Mesenchymal stem cell (in vitro differentiated cells and primary cell): Measurements from ENCODE around the gene ARID3A.
"Not testable (repeated sequence)": the region's sequence is repeated elsewhere in the genome, so short reads cannot be mapped to it uniquely, and the experiment has no call there.

Experiments
- DNase-seq: peaks from one replicate; pipeline ENCODE4 v3.0.0-alpha.2; 2013
- H2AFZ ChIP-seq: one replicate; pipeline ENCODE4 v1.6.1; 2013; ENCODE audit warnings: low read depth, mild to moderate bottlenecking, control low read depth, inconsistent platforms, low read length, moderate library complexity
- H2AK5ac ChIP-seq: 2 replicates; pipeline ENCODE4 v1.6.1; 2013; ENCODE audit warnings: low read length, moderate library complexity, mild to moderate bottlenecking, inconsistent platforms; ENCODE audit not compliant: severe bottlenecking
- H2BK120ac ChIP-seq: one replicate; pipeline ENCODE4 v1.6.1; 2013; ENCODE audit warnings: low read depth, mild to moderate bottlenecking, inconsistent platforms, low read length, moderate library complexity
- H2BK12ac ChIP-seq, 2 experiments: one replicate each; pipeline ENCODE4 v1.6.1; 2013; ENCODE audit warnings: inconsistent platforms in 2 of 2, low read length in 2 of 2, mild to moderate bottlenecking in 2 of 2, moderate library complexity in 2 of 2, control low read depth in 1 of 2
- H2BK15ac ChIP-seq: one replicate; pipeline ENCODE4 v1.6.1; 2013; ENCODE audit warnings: mild to moderate bottlenecking, low read depth, inconsistent platforms; ENCODE audit not compliant: poor library complexity, severe bottlenecking
- H2BK5ac ChIP-seq: 2 replicates; pipeline ENCODE4 v1.6.1; 2013; ENCODE audit warnings: low read depth, mild to moderate bottlenecking, low read length, control low read depth, inconsistent platforms; ENCODE audit not compliant: poor library complexity, severe bottlenecking
- H3K14ac ChIP-seq, 2 experiments: one replicate each; pipeline ENCODE4 v1.6.1; 2013; ENCODE audit warnings: inconsistent platforms in 2 of 2, low read length in 2 of 2, control low read depth in 1 of 2, mild to moderate bottlenecking in 1 of 2, moderate library complexity in 1 of 2
- H3K18ac ChIP-seq, 2 experiments: one replicate each; pipeline ENCODE4 v1.6.1; 2013; ENCODE audit warnings: inconsistent platforms in 2 of 2, low read length in 2 of 2, control low read depth in 1 of 2, low read depth in 1 of 2, mild to moderate bottlenecking in 1 of 2
- H3K23ac ChIP-seq, 2 experiments: one replicate each; pipeline ENCODE4 v1.6.1; 2013; ENCODE audit warnings: inconsistent platforms in 2 of 2, low read length in 2 of 2, mild to moderate bottlenecking in 2 of 2, moderate library complexity in 2 of 2, control low read depth in 1 of 2
- H3K27ac ChIP-seq: 2 replicates; pipeline ENCODE4 v1.5.1; 2013; ENCODE audit warnings: mild to moderate bottlenecking, moderate library complexity, low read length, control low read depth, inconsistent platforms; ENCODE audit not compliant: poor library complexity, severe bottlenecking
- H3K27me3 ChIP-seq, 2 experiments: 2 replicates each; pipeline versions ENCODE4 v1.6.1 to v1.7.0; 2013; ENCODE audit warnings: low read length in 2 of 2, mild to moderate bottlenecking in 2 of 2, moderate library complexity in 2 of 2, control low read depth in 1 of 2, inconsistent platforms in 1 of 2; ENCODE audit not compliant: control insufficient read depth in 1 of 2, insufficient read depth in 1 of 2
- H3K36me3 ChIP-seq, 2 experiments: 2 replicates each; pipeline versions ENCODE4 v1.6.1 to v1.7.0; 2013; ENCODE audit warnings: low read length in 2 of 2, control low read depth in 1 of 2, inconsistent platforms in 1 of 2, low read depth in 1 of 2, mild to moderate bottlenecking in 1 of 2; ENCODE audit not compliant: insufficient read depth in 2 of 2, control insufficient read depth in 1 of 2
- H3K4ac ChIP-seq, 2 experiments: one replicate each; pipeline ENCODE4 v1.6.1; 2013; ENCODE audit warnings: inconsistent platforms in 2 of 2, low read length in 2 of 2, mild to moderate bottlenecking in 2 of 2, moderate library complexity in 2 of 2, control low read depth in 1 of 2, low read depth in 1 of 2
- H3K4me1 ChIP-seq: 2 replicates; pipeline ENCODE4 v1.6.1; 2013; ENCODE audit warnings: low read depth, low read length, control low read depth; ENCODE audit not compliant: control insufficient read depth, insufficient read depth
- H3K4me2 ChIP-seq: 2 replicates; pipeline ENCODE4 v1.6.1; 2013; ENCODE audit warnings: low read length, mild to moderate bottlenecking, inconsistent platforms; ENCODE audit not compliant: poor library complexity, severe bottlenecking
- H3K4me3 ChIP-seq, 2 experiments: 2 replicates each; pipeline versions ENCODE4 v1.5.1 to v1.7.0; 2013; ENCODE audit warnings: low read length in 2 of 2, mild to moderate bottlenecking in 2 of 2, control low read depth in 1 of 2, low read depth in 1 of 2; ENCODE audit not compliant: insufficient read depth in 1 of 2
- H3K79me1 ChIP-seq: replicated peaks from 2 replicates; pipeline ENCODE4 v1.6.1; 2013; ENCODE audit warnings: mild to moderate bottlenecking, control low read depth, low read length, inconsistent platforms; ENCODE audit not compliant: poor library complexity, severe bottlenecking
- H3K9ac ChIP-seq: 2 replicates; pipeline ENCODE4 v1.7.0; 2013; ENCODE audit warnings: mild to moderate bottlenecking, low read length, moderate library complexity
- H3K9me3 ChIP-seq: 2 replicates; pipeline ENCODE4 v1.7.0; 2013; ENCODE audit warnings: mild to moderate bottlenecking, low read length; ENCODE audit not compliant: control insufficient read depth
- H4K8ac ChIP-seq: one replicate; pipeline ENCODE4 v1.6.1; 2013; ENCODE audit warnings: inconsistent platforms, mild to moderate bottlenecking, low read length, moderate library complexity
- H4K91ac ChIP-seq: one replicate; pipeline ENCODE4 v1.6.1; 2013; ENCODE audit warnings: mild to moderate bottlenecking, low read length, inconsistent platforms
- WGBS: methylation state at CpG from one replicate; pipeline ENCODE4 v1.1.7; 2013; ENCODE audit warnings: mixed read lengths; 5-methylcytosine and 5-hydroxymethylcytosine counted together

The ARID3A gene

DNA sequence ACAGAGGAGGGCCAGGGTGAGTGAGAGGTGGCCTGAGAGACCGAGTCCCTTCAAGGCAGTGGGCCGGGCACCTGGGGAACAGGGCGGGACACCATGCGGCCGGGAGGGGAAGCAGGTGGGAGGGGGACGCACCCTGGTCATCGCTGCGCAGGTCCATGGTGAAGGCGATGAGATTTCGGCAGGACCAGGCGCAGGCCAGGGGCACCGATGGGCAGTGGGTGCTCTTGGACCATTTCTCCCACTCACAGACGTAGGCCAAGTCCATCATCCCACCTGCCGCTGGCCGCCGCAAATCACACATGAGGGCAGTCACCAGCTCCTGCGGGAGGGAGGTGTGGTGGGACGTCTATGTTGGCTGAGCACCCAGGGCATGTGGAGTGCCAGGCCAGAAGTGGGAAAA, 35.0 kb upstream of the ARID3A start:
- H2AFZ ChIP-seq = no peak overlapping the region
- peaks cover 37 to 49% of the 10 kb centered on the region in 2 experiments for H3K36me3 ChIP-seq
- no peak overlapping the region for H2BK120ac ChIP-seq
- H4K8ac ChIP-seq = no peak overlapping the region
- no peak overlapping the region for H2BK15ac ChIP-seq
- H3K9ac ChIP-seq = no peak overlapping the region
- H2BK5ac ChIP-seq = no peak overlapping the region
- peaks cover 36% of the 10 kb centered on the region for H3K79me1 ChIP-seq
- no peak for DNase-seq
- H3K4me3 ChIP-seq = no peak overlapping the region
- peaks cover 8% of the 10 kb centered on the region for H3K4me1 ChIP-seq
- H3K9me3 ChIP-seq = no peaks in the 10 kb centered on the region
- no peak overlapping the region for H2BK12ac ChIP-seq
- H2AK5ac ChIP-seq = no peak overlapping the region
- H3K23ac ChIP-seq = no peak overlapping the region
- no peak overlapping the region for H3K4me2 ChIP-seq
- H3K27me3 ChIP-seq = no peaks in the 10 kb centered on the region
- H3K4ac ChIP-seq = no peak overlapping the region
- WGBS = 98% methylated on average over 18 of the region's 18 CpGs
- H3K14ac ChIP-seq = no peak overlapping the region
- no peak overlapping the region for H3K18ac ChIP-seq
- no peak overlapping the region for H3K27ac ChIP-seq
- H4K91ac ChIP-seq = no peak overlapping the region

DNA sequence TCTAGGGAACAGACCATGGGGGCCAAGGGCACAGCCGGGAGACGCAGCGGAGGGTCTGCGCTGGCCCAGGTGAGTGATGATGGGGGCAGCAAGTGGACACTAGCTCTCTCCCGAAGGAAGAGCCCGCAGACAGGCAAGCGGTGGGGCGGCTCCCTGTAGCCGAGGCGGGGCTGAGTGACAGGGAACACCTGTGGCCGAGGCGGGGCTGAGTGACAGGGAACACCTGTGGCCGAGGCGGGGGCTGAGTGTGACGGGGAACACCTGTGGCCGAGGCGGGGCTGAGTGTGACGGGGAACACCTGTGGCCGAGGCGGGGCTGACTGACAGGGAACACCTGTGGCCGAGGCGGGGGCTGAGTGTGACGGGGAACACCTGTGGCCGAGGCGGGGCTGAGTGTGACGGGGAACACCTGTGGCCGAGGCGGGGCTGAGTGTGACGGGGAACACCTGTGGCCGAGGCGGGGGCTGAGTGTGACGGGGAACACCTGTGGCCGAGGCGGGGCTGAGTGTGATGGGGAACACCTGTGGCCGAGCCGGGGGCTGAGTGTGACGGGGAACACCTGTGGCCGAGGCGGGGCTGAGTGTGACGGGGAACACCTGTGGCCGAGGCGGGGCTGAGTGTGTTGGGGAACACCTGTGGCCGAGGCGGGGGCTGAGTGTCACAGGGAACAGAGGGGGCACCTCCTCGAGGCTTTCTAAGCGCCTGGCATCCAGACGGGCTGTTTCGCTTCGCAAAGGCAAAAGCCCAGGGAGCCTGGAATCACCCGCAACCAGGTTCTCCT, 34.2 kb upstream of the ARID3A start:
- Histone ChIP-seq H3K4me2 (peak overlapping the region; percentile 55), H3K4me3 (peak overlapping the region; percentile 83 to 99), H2AK5ac (peak overlapping the region; percentile 78), H3K9ac (peak overlapping the region; percentile 85), H3K79me1 (peaks cover 28% of the 10 kb centered on the region), H3K36me3 (peaks cover 32 to 49% of the 10 kb centered on the region in 2 experiments)
- H2BK15ac ChIP-seq, H2AFZ ChIP-seq, H2BK5ac ChIP-seq, H2BK120ac ChIP-seq, H3K14ac ChIP-seq, H3K9me3 ChIP-seq, H3K4ac ChIP-seq, H3K4me1 ChIP-seq, H4K91ac ChIP-seq, H2BK12ac ChIP-seq, DNase-seq, H4K8ac ChIP-seq, H3K18ac ChIP-seq, H3K27ac ChIP-seq, H3K27me3 ChIP-seq, H3K23ac ChIP-seq: not testable (repeated sequence)
- 95% methylated on average over 34 of the region's 50 CpGs for WGBS

- 15% methylated on average over 10 of the region's 27 CpGs for WGBS
- peak overlapping the region; percentile 55 for H3K4me2 ChIP-seq
- H3K27me3 ChIP-seq = no peaks in the 10 kb centered on the region
- peak overlapping the region in 1 of 2 experiments; percentile 68 for H3K4ac ChIP-seq
- peak overlapping the region; percentile 83 to 99 for H3K4me3 ChIP-seq
- no peak overlapping the region for H2BK5ac ChIP-seq
- peak overlapping the region; percentile 89 for H2BK120ac ChIP-seq
- H2AFZ ChIP-seq = peak overlapping the region; percentile 31
- peak overlapping the region in 1 of 2 experiments; percentile 15 for H2BK12ac ChIP-seq
- peak overlapping the region; percentile 85 for H3K9ac ChIP-seq
- H3K9me3 ChIP-seq = no peaks in the 10 kb centered on the region
- H3K23ac ChIP-seq = no peak overlapping the region
- H3K27ac ChIP-seq = no peak overlapping the region
- peak overlapping the region; percentile 37 to 55 for H3K18ac ChIP-seq
- peak overlapping the region; percentile 66 for H4K8ac ChIP-seq
- peak overlapping the region; percentile 78 for H2AK5ac ChIP-seq
- DNase-seq = no peak
- peaks cover 31% of the 10 kb centered on the region for H3K79me1 ChIP-seq
- H3K14ac ChIP-seq = peak overlapping the region in 1 of 2 experiments; percentile 83
- peaks cover 35 to 54% of the 10 kb centered on the region in 2 experiments for H3K36me3 ChIP-seq
- H4K91ac ChIP-seq = peak overlapping the region; percentile 76
- peak overlapping the region; percentile 65 for H2BK15ac ChIP-seq
- peaks cover 6% of the 10 kb centered on the region for H3K4me1 ChIP-seq
These were observed 33.5 kb upstream of the ARID3A start for GRCh38 chr19:892243-892893.
